ENCODE data around the gene ITPR2.

DNA sequence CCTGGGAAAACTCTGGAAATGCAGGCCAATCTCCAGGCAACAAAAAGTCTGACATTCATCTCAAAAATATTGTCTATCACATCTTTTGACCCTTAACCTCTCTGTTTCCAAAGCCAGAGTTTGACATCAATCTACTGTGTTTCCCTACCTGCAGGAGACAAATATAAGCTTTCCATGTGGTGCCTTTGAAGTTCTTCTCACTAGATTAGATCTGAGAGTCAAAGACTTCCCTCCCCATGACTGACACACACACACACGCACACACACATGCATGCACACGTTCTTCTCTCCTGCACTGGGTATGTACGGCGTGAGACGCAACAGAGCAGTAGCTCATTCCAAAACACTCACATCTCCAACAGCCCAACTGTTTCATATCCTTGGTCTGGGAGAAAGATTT is 8.1 kb upstream of the ITPR2 start:
- TF ChIP-seq, protein P1, sequence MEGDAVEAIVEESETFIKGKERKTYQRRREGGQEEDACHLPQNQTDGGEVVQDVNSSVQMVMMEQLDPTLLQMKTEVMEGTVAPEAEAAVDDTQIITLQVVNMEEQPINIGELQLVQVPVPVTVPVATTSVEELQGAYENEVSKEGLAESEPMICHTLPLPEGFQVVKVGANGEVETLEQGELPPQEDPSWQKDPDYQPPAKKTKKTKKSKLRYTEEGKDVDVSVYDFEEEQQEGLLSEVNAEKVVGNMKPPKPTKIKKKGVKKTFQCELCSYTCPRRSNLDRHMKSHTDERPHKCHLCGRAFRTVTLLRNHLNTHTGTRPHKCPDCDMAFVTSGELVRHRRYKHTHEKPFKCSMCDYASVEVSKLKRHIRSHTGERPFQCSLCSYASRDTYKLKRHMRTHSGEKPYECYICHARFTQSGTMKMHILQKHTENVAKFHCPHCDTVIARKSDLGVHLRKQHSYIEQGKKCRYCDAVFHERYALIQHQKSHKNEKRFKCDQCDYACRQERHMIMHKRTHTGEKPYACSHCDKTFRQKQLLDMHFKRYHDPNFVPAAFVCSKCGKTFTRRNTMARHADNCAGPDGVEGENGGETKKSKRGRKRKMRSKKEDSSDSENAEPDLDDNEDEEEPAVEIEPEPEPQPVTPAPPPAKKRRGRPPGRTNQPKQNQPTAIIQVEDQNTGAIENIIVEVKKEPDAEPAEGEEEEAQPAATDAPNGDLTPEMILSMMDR (IDR thresholded peaks at IDR 0.05) = no peak
- TF ChIP-seq POLR2A (IDR thresholded peaks at IDR 0.05) = no peak

Data from lower leg skin (tissue), 3 donors.